ENCODE measurements around the gene TSKU.

- TF ChIP-seq EZH2 (IDR thresholded peaks at IDR 0.05; ENCODE audit: borderline replicate concordance, low read length) (no peak), CTCF (conservative IDR thresholded peaks at IDR 0.05 in 1 of 2, IDR thresholded peaks at IDR 0.05 in 1 of 2; ENCODE audit: extremely low read depth in 1 of 2, insufficient read depth in 1 of 2, low read depth in 1 of 2, low read length in 2 of 2) (no peak)
Observed at GRCh38 chr11:76768088-76768908, 14.9 kb upstream of the TSKU start.
